ACC112 (cell line): ENCODE measurements around the gene POLE4.
A peak's percentile ranks its signal among the peaks of the same experiment; 100 is the strongest.

Experiments
- H2AFZ ChIP-seq: fragments of 200-600 bp; sonication (generic); one replicate; pipeline ENCODE4 v1.6.0; 2017; ENCODE audit warnings: antibody characterized with exemption, low read length; ENCODE audit not compliant: unreplicated experiment
- H3K27ac ChIP-seq: fragments of 200-600 bp; sonication (generic); 2 replicates; pipeline ENCODE4 v1.5.1; 2014; ENCODE audit warnings: low read depth, mild to moderate bottlenecking, antibody characterized with exemption, low read length, moderate library complexity
- H3K27me3 ChIP-seq: fragments of 200-600 bp; sonication (generic); 2 replicates; pipeline ENCODE4 v1.6.1; 2014; ENCODE audit warnings: mild to moderate bottlenecking, antibody characterized with exemption, low read length, moderate library complexity, mixed read lengths; ENCODE audit not compliant: insufficient read depth
- H3K36me3 ChIP-seq: fragments of 200-600 bp; sonication (generic); 2 replicates; pipeline ENCODE4 v1.6.1; 2016; ENCODE audit warnings: mild to moderate bottlenecking, antibody characterized with exemption, low read length, moderate library complexity, mixed read lengths; ENCODE audit not compliant: insufficient read depth
- H3K4me1 ChIP-seq: fragments of 200-600 bp; sonication (generic); one replicate; pipeline ENCODE4 v1.6.1; 2016; ENCODE audit warnings: low read length, mixed read lengths; ENCODE audit not compliant: insufficient read depth, unreplicated experiment, control insufficient read depth
- H3K4me3 ChIP-seq: fragments of 200-600 bp; sonication (generic); 2 replicates; pipeline ENCODE4 v1.5.1; 2014; ENCODE audit warnings: mild to moderate bottlenecking, low read depth, low read length
- H3K79me2 ChIP-seq: fragments of 200-600 bp; sonication (generic); one replicate; pipeline ENCODE4 v1.6.0; 2016; ENCODE audit warnings: low read length; ENCODE audit not compliant: control insufficient read depth, unreplicated experiment, insufficient read depth

The POLE4 gene

DNA sequence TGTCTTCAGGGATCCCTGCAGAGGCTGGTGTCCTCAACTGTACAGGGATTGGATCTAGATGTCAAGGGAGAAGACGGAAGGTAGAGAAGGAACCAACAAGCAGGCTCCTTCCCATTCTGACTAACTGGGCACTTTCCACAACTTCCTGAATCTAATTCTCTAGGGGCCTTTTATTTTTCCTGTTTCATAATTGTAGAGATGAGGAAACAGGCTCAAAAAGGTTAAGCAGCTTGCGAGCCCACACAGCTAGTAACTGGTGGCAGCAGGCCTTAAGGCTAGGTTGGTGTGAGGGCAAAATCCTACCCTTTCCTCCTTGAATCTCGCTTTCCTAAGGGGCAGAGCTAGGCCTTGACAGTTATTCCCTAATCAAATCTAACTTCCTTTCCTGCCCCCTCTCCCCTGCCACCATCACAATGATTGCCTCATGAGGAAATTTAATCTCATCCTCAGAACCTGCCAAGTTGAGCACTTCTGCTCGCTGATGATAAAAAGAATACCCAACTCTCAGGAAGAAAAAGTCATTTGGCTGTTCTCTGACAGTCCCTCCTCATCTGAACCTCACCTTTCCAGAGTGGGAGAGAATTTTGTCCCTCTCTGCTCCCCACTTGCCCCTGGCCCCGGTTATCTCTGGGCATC, 35.7 kb upstream of the POLE4 start:
- H3K4me1 ChIP-seq, result peaks cover 13% of the 10 kb centered on the region
- no peaks in the 10 kb centered on the region for H3K79me2 ChIP-seq
- no peak overlapping the region for H3K4me3 ChIP-seq
- no peaks in the 10 kb centered on the region for H3K27me3 ChIP-seq
- no peaks in the 10 kb centered on the region for H3K36me3 ChIP-seq
- no peak overlapping the region for H2AFZ ChIP-seq
- H3K27ac ChIP-seq, result peak overlapping the region; percentile 14; the same call in 1 of the 2 replicates

DNA sequence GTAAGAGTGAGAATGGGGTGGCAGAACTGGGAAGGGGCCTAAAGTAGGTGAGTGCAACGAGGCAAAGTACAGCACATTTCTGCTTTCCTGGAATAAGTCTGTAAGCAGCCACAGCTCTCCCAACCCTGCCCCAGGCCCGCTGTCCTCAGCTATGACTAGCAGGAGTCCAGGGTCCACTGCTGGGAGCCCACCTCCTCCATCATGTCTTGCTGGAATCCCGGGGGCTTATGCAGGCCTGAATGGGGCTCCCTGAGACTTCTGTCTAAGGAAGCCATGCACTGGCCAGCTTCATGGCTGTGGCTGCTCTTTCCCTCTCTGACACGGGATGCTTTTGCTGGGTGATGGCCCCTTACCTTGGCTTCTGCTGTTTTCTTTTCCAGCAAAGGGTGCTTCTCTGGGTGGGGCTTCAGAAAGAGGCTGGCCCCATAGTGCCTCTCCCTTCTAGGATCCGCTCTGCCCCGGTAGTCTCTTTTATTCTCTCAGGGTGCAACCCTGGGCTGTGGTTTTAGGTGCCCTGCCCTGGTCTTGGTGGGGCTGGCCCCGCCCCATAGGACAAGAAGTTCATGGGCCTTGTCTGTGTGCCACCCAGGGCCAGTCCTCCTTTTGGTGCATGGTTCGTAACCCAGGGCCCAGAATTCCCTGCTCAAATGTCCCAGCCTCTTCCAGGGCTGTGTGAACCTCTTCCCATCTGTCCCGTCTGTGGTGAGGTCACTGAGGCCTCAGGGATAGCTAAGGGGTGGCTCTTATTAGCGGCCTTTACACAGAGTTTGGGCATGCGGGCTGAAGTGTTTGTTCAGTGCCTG, 33.8 kb upstream of the POLE4 start:
- H3K36me3 ChIP-seq, result no peaks in the 10 kb centered on the region

GRCh38 chr2:74925361-74925786, 33.1 kb upstream of the POLE4 start:
- H3K27ac ChIP-seq, result no peak overlapping the region
- H3K27me3 ChIP-seq, result no peaks in the 10 kb centered on the region
- no peak overlapping the region for H2AFZ ChIP-seq
- H3K79me2 ChIP-seq, result no peaks in the 10 kb centered on the region
- no peaks in the 10 kb centered on the region for H3K36me3 ChIP-seq
- peaks cover 11% of the 10 kb centered on the region for H3K4me1 ChIP-seq
- no peak overlapping the region for H3K4me3 ChIP-seq

More for the DNA sequence above, 33.8 kb upstream of the POLE4 start:
- Histone ChIP-seq H2AFZ (no peak overlapping the region), H3K4me1 (peaks cover 11% of the 10 kb centered on the region), H3K79me2 (no peaks in the 10 kb centered on the region), H3K4me3 (no peak overlapping the region), H3K27ac (no peak overlapping the region), H3K27me3 (no peaks in the 10 kb centered on the region)

DNA sequence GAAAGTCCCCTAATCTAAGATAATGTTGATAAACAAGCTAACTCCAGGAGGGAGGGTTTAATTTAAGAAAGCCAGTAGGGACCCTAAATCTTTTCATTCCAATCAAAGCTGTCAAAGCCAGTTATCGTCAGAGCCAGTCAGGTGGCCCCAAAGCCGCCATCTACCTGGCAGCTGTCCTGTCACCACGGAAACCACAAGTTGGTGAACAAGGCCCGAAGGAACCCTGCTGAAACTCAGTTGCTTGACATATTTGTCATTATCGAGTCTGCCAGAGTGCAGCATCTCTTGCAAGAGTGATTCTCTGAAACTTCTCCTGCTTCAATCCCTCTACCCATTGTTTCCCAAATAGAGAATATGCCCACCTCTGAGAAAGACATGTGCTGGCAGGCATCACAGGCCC, 30.8 kb upstream of the POLE4 start:
- Histone ChIP-seq H3K27me3 (no peaks in the 10 kb centered on the region), H3K4me1 (peaks cover 7% of the 10 kb centered on the region), H3K79me2 (no peaks in the 10 kb centered on the region), H3K4me3 (no peak overlapping the region), H2AFZ (no peak overlapping the region), H3K36me3 (no peaks in the 10 kb centered on the region), H3K27ac (no peak overlapping the region)

DNA sequence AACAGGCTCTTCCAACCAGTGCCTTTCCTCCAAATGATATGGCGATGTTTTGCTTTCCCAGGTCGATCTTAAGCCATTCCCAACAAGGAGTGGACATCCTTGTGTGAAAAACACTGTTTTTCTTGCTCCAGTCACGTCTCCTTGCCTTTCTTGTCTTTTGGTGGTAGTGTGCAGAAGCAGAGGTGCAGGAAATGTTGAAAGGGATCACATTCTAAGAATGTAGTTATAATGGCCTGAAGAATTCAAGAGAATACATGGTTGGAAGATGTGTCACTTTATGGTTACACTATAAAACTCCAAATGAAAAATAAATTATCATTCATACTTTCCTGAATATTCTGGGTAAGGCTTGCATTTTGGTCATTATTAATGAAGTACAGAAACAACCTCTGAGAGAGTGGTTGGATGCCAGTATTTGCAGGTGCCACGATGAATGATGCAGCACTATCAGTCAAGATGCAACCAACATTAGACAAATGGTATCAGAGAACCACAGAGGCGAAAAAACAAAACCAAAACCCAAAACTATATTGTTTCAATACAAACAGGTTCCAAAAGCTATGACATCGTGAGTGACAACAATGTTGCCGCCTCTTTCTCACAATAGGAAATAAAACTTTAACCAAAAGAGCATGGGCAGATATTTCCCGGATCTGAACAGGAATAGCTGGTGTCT, 27.5 kb upstream of the POLE4 start:
- Histone ChIP-seq H3K4me1 (no peaks in the 10 kb centered on the region), H3K27ac (no peak overlapping the region), H3K36me3 (no peaks in the 10 kb centered on the region), H3K79me2 (no peaks in the 10 kb centered on the region), H3K4me3 (no peak overlapping the region), H3K27me3 (no peaks in the 10 kb centered on the region), H2AFZ (no peak overlapping the region)

DNA sequence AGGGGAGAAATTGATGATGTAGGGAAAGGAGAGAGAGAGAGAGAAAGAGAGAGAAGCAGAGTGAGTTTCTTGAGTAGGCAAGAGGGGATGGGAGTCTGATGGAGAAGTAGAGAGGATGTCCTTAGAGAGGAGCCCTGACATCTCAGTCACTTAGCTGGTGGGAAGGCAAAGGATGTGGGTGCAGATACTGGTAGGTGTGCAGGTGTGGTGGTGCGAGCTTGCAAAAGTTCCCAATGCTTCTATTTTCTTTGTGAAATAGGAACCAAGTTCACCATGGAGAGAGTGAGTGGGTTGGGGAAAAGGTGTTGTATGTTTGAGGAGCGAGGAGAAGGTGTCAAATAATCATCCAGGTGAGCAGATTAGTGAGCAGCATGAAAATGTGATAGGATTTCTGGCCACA, 26.5 kb upstream of the POLE4 start:
- no peaks in the 10 kb centered on the region for H3K36me3 ChIP-seq
- H3K79me2 ChIP-seq, result no peaks in the 10 kb centered on the region
- no peaks in the 10 kb centered on the region for H3K4me1 ChIP-seq
- no peak overlapping the region for H3K27ac ChIP-seq
- no peak overlapping the region for H2AFZ ChIP-seq
- no peak overlapping the region for H3K4me3 ChIP-seq
- no peaks in the 10 kb centered on the region for H3K27me3 ChIP-seq

GRCh38 chr2:74935975-74936391, 22.5 kb upstream of the POLE4 start:
- no peaks in the 10 kb centered on the region for H3K79me2 ChIP-seq
- H3K4me3 ChIP-seq, result no peak overlapping the region
- no peak overlapping the region for H2AFZ ChIP-seq
- no peak overlapping the region for H3K27ac ChIP-seq
- H3K27me3 ChIP-seq, result no peaks in the 10 kb centered on the region
- no peaks in the 10 kb centered on the region for H3K36me3 ChIP-seq
- H3K4me1 ChIP-seq, result no peaks in the 10 kb centered on the region

GRCh38 chr2:74937221-74937880, 21.1 kb upstream of the POLE4 start:
- H3K27ac ChIP-seq, result no peak overlapping the region
- H3K4me1 ChIP-seq, result no peaks in the 10 kb centered on the region
- no peak overlapping the region for H3K4me3 ChIP-seq
- H3K79me2 ChIP-seq, result no peaks in the 10 kb centered on the region
- no peaks in the 10 kb centered on the region for H3K36me3 ChIP-seq
- H2AFZ ChIP-seq, result no peak overlapping the region
- H3K27me3 ChIP-seq, result no peaks in the 10 kb centered on the region

- no peaks in the 10 kb centered on the region for H3K4me1 ChIP-seq
- H3K27me3 ChIP-seq, result no peaks in the 10 kb centered on the region
- no peak overlapping the region for H2AFZ ChIP-seq
- H3K4me3 ChIP-seq, result no peak overlapping the region
- no peaks in the 10 kb centered on the region for H3K79me2 ChIP-seq
- H3K27ac ChIP-seq, result no peak overlapping the region
- no peaks in the 10 kb centered on the region for H3K36me3 ChIP-seq
Measured at GRCh38 chr2:74938264-74938663, 20.2 kb upstream of the POLE4 start.

DNA sequence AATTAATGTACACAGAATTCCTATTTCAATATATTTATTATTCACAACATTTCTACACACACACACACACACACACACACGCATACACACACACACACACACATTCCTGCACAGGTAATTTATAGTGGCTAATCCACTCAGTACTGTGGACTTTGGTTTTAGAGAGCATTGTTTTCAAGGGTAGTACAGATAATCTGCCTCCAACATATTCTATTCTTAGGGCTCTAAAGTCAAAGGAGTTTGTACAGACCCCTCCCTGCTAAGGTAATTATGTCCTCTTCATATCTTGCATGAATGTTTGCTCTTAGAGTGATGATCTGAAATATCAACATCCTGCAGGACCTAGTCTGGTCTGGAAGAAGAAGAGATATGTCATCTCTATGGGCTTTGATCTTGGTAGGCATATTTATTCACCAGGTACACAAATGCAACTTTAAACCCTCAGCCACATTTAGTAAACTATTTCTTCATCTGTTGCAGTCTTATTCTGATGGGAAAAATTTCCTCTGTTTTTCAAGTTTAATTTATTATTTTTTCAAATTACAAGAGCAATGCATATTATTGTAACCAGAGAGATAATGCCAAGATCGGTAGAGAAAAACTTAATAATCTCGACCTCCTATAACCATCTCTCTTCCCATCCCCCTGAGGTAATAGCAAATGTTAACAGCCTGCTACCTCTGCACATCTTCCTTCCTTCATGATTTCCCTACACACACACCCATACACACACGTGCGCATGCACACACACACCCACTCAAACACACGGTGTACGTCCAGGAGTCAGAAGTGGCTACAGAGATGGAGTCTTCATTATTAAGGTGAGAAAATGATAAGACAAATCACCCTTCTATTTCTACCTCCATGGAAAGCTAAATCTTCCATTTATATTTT, 18.3 kb upstream of the POLE4 start:
- Histone ChIP-seq H3K79me2 (peaks cover 2% of the 10 kb centered on the region), H3K27ac (no peak overlapping the region), H3K36me3 (no peaks in the 10 kb centered on the region), H3K27me3 (no peaks in the 10 kb centered on the region), H3K4me1 (peaks cover 9% of the 10 kb centered on the region), H3K4me3 (no peak overlapping the region), H2AFZ (no peak overlapping the region)
